ENCODE data around the gene IBA57. TPM values are rescaled to one million over a fixed set of nuclear protein-coding genes. Genes with fewer than 3 reads are reported as not detected.
A peak's percentile ranks its signal among the peaks of the same experiment; 100 is the strongest.
"Not testable (repeated sequence)": the region's sequence is repeated elsewhere in the genome, so short reads cannot be mapped to it uniquely, and the experiment has no call there.

IBA57 gene
- polyA plus RNA-seq, 3 donors, result 4.2 to 4.6 (median 4.4) TPM

- DNase-seq (ENCODE audit: low read depth in 3 of 3, low spot score in 2 of 3), result no peak
Observed at GRCh38 chr1:228210712-228211530, 45.3 kb downstream of the IBA57 start.

GRCh38 chr1:228211531-228212414, 46.2 kb downstream of the IBA57 start:
- DNase-seq (ENCODE audit: low read depth in 3 of 3, low spot score in 2 of 3), result no peak

DNA sequence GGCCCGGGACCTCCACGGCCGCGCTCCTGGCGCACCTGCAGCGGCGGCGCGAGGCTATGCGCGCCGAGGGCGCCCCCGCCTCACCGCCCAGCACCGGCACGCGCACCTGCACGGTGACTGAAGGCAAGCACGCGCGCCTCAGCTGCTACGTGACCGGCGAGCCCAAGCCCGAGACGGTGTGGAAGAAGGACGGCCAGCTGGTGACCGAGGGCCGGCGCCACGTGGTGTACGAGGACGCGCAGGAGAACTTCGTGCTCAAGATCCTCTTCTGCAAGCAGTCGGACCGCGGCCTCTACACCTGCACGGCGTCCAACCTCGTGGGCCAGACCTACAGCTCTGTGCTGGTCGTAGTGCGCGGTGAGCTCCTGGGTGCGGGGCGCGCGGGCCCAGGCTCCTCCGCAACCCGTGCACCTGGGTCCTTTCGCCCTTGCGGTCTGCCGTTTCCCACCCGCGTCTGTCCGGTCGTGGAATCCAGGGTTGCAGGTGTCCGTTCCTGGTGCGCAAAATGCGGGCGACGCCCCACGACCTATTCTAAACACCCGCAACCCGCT, 46.9 kb downstream of the IBA57 start:
- peak in 1 of 3 donors; percentile 15 for DNase-seq (ENCODE audit: low read depth in 3 of 3, low spot score in 2 of 3)

- peak; percentile 57 to 74 (median 62) for DNase-seq (ENCODE audit: low read depth in 3 of 3, low spot score in 2 of 3)
Observed at GRCh38 chr1:228212966-228213844, 47.6 kb downstream of the IBA57 start.

DNA sequence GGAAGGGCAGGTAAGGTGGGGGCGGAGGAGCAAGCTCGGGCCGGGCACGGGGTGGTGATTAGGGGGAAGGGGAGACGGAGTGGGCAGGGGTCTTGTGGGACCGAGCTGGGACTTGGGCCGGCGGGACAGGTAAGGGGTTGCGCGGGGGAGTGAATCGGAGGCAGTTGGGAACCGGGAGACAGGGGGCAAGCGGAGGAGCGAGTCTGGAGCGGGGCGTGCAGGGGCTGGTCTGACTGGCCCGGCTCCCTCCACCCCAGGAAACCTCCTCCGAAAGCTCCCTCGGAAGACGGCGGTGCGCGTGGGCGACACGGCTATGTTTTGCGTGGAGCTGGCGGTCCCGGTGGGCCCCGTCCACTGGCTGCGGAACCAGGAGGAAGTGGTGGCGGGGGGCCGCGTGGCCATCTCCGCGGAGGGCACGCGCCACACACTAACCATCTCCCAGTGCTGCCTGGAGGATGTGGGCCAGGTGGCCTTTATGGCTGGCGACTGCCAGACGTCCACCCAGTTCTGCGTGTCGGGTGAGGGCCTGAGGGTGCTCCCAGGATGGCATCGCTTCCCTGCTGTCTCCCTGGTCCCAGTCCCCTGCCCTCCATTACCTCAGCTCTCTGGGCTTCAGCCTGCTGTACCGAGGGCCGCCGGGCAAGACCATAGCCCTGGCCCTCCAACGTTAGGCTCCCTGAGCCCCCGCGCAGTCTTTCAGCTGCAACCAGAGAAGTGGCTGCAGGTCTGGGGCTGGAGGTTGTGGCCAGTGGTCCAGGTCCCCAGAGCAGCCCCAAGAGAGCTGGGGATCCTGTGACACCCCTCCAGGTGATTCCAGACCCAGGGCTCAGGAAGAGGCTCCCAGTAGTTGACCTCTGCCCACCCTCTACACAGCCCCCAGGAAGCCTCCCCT, 48.6 kb downstream of the IBA57 start:
- no peak for DNase-seq (ENCODE audit: low read depth in 3 of 3, low spot score in 2 of 3)

DNA sequence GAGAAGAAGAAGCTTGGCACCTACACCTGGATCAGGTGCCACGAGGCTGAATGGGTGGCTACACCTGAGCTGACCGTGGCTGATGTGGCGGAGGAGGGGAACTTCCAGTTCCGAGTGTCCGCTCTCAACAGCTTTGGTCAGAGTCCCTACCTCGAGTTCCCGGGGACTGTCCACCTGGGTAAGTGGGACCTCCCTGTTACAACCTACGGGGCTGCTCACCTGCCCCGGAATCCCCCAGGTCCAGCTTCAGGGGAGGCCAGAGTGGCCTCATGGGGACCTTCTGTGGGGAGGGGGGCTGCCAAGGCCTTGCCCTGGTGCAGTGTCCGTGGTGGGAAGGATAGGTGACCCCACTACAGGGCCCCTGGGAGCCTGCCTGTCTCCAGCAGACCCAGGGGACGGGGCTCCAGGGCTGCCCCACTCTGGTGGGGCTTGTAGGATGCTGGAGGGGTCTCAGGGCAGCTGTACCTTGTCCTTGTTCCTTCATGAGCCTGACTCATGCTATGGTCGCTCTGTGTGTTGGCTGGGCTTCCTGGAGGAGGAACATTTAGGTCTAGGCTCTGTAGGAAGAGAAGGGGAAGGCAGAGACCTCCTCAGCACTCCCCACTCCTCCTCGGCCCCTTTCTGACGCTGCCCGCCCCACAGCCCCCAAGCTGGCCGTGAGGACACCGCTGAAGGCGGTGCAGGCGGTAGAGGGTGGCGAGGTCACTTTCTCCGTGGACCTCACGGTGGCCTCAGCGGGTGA, 49.5 kb downstream of the IBA57 start:
- DNase-seq (ENCODE audit: low read depth in 3 of 3, low spot score in 2 of 3), result no peak

- DNase-seq (ENCODE audit: low read depth in 3 of 3, low spot score in 2 of 3), result no peak
Observed at GRCh38 chr1:228215663-228216116, 50.1 kb downstream of the IBA57 start.

GRCh38 chr1:228216371-228217320, 51.0 kb downstream of the IBA57 start:
- DNase-seq (ENCODE audit: low read depth in 3 of 3, low spot score in 2 of 3), result no peak

- DNase-seq (ENCODE audit: low read depth in 3 of 3, low spot score in 2 of 3), result no peak
Observed at GRCh38 chr1:228217551-228218344, 52.1 kb downstream of the IBA57 start.

GRCh38 chr1:228218513-228219244, 53.1 kb downstream of the IBA57 start:
- DNase-seq (ENCODE audit: low read depth in 3 of 3, low spot score in 2 of 3), result no peak

- no peak for DNase-seq (ENCODE audit: low read depth in 3 of 3, low spot score in 2 of 3)
Observed at GRCh38 chr1:228219245-228219961, 53.8 kb downstream of the IBA57 start.

DNA sequence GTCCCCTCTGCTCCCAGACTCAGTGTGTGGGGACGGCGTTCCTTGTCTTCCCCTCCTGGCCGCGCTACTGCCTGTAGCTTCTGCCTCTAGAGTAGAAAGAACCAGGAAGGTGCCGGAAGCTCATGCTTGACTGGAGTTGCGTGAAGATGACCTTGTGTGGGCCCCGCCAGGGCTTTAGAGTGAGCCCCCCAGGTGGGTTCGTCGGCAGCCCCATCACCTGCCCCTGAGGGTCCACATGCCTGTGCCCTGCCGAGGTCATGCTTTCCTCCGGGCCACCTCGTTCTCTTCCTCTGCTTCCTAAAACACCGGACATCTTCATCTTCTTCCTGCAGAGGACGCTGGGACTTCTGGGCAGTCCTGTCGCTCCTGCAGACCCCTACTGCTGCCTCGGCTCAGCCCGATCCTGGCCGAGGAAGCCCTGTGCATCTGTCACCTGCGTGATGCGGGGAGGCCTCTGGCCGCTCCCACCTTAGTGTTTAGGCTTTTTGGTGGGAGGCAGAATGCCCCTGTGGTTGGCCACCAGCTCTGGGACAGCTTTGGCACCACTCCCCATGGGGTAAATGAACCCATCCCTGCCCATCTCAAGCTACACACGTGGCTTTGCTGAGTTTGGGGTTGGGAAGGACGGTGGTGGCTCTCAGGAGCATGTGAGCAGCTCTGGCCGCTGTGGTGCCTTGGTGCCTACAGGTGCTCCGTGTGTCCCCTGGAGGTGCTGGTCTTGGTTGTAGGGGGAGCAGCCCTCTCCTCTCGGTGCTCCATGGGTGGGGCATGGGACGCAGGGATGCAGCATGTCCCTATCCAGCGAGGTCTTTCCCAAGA, 54.6 kb downstream of the IBA57 start:
- no peak for DNase-seq (ENCODE audit: low read depth in 3 of 3, low spot score in 2 of 3)

DNA sequence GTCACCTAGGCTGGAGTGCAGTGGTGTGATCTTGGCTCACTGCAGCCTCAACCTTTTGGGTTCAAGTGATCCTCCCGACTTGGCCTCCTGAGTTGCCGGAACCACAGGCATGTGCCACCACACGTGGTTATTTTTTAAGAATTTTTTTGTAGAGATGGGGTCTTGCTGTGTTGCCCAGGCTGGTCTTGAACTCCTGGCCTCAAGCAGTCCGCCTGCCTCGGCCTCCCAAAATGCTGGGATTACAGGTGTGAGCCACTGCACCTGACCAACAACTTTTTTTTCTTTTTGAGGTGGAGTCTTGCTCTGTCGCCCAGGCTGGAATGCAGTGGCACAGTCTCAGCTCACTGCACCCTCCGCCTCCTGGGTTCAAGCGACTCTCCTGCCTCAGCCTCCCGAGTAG, 55.5 kb downstream of the IBA57 start:
- not testable (repeated sequence) for DNase-seq (ENCODE audit: low read depth in 3 of 3, low spot score in 2 of 3)

GRCh38 chr1:228222548-228222947, 56.9 kb downstream of the IBA57 start:
- no peak for DNase-seq (ENCODE audit: low read depth in 3 of 3, low spot score in 2 of 3)
